Stimulated activated CD8-positive, alpha-beta memory T cell treated with anti-CD3 and anti-CD28 coated beads, Interleukin-15, amount 100 ng/mL, for 24 hours (primary cell): ENCODE data around the gene ABHD12.
"Not testable (repeated sequence)": the region's sequence is repeated elsewhere in the genome, so short reads cannot be mapped to it uniquely, and the experiment has no call there.

Experiments used
- DNase-seq: peaks from one replicate; pipeline ENCODE4 v3.0.0-alpha.2; 2020; ENCODE audit warnings: low read depth

Gene ABHD12

DNA sequence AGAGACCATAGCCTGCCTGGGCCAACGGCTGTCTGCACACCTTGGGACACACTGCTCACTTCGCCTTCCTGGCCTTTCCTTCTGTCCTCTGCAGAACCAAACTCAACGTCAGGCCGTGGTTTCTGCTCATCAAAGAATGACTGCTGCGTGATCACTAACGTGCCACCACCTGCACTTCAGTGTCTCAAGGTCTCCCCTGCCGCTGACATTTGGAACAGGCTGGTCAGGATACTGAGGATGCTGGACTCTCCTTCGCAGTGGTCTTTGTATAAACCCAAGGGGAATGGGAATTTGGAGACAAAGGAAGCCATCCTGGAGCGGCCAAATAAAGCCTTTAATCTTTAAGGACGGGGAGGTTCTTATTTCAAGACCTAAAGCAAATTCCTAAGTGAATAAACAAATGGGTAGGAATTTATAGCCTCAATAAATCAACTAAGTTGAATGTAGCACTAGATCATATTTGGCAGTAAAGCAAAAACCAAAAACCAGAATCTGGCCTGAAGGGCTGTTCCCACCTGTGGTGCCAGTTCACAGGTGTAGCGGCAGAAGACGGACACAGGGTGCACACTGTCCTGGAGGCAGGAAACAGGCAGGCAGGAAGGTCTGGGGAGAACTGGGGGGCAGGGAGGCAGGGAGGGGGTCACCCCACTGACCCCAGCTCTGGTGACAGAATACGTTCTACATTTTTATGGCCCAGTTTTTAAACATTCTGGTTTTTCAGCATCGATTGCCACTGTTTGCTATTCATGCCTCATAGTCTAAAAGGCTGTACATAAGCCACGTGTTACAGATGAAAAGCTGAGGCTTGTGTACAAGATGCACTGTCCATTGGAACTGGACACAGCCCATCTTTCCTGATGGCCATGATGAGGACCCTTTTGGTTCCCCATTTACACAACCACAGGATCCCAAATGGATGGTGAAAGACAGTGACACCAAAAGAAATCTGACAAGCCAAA is 36.6 kb downstream of the ABHD12 start:
- no peak for DNase-seq

DNA sequence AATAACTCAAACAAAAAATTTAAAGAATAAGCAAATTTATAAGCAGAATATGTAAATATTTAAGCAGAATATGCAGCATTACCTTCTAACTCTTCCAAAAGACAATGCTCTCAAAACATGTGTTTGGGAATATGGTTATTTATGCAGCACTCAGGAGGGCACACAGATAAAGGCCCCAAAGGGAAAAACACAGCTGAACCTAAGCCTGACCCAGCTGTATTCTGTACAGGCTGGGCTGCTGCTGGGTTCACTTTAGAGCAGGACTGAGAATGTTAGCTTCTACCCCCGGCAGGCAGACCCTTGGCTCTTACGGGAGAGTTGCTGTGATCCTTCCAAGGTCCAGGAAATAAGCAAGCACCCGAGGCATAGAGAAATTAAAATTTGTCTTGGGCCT is 37.3 kb downstream of the ABHD12 start:
- no peak for DNase-seq

DNA sequence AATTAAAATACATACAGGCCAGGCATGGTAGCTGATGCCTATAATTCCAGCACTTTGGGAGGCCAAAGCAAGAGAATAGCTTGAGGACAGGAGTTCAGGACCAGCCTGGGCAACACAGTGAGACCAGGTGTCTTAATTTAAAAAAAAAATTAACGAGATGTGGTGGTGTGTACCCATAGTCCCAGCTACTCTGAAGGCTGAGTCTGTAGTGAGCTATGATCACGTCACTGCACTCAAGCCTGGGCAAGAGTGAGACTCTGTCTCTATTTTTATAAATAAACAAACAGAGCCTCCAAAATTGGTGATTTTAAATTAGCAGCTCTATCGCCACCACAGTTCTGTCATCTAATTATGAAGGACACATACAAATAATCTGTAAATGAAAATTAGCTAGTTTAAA is 37.9 kb downstream of the ABHD12 start:
- DNase-seq, result no peak

DNA sequence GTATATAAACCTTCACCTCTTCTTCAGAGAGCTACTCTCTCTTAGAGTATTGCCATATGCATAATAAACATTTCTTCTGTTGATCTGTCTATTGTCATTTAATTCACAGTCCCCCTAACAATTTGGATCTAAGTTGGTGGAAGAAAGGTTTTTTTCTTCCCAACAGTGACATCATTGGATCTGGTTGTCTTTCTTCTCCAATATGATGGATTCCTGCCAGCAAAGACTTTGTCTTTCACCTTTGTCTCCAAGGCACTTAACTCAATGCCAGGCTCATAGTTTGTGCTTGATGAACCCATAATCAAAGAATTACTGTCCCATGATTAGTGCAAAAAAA is 39.6 kb downstream of the ABHD12 start:
- DNase-seq, result no peak

DNA sequence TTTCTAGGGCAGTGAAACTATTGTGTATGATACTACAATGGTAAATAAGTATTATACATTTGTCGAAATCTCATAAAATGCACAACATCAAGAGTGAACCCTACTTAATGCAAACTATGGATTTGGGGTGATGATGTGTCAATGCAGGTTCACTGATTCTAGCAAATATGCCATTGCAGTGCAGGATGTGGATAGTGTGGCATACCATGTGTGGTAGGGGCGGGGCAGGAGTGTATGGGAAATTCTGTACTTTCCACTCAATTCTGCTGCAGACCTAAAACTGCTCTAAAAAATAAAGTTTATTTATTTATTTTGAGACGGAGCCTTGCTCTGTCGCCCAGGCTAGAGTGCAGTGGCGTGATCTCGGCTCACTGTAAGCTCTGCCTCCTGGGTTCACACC is 44.3 kb downstream of the ABHD12 start:
- DNase-seq, result no peak

DNA sequence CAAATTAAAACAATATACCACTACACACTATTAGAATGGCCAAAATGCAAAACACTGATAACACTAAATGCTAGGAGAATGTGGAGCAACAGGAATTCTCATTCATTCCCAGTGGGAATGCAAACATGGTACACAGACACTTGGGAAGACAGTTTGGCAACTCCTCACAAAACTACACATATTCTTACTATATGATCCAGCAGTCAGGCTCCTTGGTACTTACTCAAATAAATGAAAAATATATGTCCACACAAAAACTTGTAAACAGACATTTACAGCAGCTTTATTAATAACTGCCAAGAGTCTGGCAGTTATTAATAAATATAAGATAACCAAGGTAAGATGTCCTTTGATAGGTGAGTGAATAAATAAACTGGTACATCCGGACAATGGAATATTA is 44.9 kb downstream of the ABHD12 start:
- no peak for DNase-seq

DNA sequence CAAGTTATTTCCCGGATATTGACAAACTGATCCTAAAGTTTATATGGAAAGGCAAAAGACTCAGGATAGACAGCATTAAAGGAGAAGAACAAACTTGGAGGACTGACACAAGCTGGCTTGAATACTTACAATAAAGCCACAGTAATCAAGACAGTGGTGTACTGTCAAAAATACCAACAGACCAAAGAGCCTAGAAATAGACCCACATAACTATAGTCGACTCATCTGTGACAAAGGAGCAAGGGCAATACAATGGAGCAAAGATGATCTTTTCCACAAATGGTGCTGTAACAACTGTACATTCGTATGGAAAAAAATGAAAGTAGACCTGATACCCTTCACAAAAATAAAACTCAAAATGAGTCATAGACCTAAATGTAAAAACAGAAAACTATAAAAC is 46.0 kb downstream of the ABHD12 start:
- no peak for DNase-seq

DNA sequence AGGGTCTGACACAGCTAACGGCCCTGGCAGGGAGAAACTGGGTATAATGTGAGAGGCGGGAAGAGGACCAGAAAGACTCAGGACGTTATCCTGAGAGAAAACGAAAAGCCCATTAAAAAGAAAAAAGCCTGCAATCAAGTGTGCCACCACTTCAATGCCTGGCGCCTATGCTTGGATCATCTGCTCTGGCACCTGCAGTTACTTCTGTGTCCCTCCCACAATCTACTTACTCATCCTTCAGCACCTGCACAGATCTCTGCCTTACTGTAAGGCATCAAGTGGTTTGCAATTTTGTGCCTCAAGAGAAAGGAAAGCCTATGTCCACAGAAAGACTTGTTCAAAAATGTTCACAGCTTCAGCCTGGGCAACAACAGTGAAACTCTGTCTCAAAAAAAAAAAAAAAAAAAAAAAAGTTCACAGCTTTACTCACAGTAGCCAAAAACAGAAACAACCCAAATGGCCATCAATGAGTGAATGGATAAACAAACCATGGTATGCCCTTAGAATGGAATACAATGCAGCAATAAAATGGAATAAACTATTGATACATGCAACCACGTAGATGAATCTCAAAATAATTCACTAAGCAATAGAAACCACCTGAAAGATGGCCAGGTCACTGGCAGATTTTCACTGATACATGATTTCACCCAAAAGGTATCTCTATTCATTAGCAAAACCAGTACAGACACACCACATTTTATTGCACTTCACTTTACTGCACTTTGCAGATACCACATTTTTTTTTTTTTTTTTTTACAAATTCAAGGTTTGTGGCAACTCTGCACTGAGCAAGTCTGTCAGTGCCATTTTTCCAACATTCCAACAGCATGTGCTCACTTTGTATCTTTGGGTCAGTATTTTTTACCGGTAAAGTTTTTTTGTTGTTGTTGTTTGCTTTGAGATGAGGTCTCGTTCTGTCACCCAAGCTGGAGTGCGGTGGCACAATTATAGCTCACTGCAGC is 48.6 kb downstream of the ABHD12 start:
- DNase-seq, result no peak

DNA sequence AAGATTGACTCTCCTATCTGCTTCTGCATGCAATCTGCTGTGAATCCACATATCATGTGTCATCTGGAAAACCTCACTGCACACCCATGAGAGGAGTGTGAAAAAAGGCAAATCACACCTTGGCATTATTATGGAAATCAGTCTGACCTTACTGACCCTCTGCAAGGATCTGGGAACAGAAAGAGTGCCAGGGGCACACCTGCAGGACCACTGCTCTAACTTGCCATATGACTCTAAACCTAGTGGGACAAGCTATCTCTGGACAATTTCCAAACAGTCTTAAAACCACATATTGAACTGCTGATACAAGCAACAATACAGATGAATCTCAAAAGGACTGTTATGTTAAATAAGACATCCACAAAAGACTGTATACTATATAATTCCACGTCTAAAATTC is 50.3 kb downstream of the ABHD12 start:
- DNase-seq, result no peak

DNA sequence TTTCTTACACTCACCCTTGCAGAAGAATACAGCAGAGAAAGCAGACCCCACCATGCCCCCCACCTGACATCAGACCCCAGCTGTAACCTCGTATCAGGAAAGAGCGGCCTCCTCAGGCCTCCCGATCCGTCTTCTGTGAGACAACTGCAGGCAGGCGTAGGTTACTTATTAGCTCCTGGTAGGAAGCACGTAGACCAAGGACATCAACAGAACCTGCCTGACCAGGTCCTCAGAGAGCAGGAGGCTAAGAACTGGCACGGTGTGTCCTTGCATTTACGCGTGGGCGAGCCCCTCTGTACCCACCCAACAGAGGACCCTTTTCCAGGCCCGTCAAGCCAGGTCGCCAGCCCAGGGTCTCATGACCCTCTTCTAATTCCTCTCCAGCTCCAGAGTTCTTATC is 51.0 kb downstream of the ABHD12 start:
- no peak for DNase-seq

DNA sequence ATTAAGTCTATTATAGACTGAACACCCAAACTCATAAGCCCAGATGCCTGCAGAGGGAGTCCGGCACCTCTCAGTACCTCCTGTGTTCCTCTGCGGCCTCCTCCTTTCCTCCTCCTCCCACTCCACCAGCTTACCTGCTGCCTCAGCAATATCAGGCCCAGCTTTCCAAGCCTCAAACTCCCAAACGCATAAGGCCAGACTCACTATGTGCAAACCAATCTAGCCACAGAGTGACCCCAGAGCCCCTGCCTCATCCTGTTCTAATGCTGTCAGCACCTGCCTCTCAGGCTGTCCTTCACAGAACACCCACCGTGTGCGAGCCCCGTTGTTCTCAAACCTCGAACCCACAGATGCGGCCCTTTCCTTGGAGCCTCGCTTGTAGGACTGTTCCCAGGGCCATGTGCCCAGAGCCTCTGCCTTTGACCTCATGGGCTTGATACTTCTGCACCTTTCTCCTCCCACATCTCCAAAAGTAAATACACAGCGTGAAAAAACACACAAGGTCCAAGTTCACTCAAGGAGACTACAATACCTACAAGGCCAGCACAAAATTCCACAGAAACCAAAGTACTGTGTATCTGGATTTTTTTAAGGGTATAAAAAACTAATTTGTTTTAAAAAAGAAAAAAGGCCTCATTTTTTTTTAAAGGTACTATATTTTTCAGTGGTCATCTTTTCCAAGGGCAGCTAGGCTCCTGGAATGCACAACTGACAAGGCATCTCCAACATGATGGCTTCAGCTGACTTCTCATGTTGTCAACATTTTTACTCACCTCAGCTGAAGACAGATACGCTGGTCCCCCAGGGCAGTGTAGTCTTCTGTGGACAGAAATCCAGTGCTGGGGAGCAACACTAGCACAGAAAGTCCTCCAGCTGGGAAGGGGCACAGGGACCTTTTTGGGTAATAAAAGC is 52.3 kb downstream of the ABHD12 start:
- no peak for DNase-seq

DNA sequence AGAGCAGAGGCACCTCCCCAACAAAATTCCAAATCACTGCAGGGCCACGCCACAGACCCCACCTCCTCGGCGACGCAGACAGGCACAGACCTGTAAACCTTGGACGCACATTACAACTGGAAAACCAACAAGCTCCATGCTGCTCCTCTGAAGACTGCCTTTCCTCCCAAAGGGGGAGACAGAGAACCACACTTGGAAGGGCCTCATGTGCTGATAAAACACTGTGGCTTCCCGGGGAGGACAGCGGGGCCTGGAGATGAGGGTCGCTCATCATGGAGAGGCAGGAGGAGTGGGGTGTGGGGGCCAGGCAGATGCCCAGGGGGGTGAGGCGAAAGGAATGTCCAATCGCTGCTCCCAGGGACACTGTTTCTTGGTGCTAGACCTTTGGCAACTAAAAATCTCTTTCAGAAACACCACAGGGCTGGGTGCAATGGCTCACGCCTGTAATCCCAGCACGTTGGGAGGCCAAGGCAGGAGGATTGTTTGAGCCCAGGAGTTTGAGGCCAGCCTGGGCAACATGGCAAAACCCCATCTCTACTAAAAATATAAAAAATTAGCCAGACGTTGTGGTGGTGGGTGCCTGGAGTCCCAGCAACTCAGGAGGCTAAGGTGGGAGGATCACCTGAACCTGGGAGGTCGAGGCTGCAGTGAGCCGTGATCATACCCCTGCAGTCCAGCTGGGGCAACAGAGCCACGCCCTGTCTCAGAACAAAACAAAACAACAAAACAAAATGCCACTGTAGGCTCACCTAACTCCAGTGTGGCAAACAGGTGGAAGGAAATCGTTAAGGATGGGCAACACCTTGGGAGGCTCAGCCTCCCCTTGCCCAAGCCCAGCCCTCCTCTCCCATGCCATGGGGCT is 53.8 kb downstream of the ABHD12 start:
- DNase-seq, result no peak

DNA sequence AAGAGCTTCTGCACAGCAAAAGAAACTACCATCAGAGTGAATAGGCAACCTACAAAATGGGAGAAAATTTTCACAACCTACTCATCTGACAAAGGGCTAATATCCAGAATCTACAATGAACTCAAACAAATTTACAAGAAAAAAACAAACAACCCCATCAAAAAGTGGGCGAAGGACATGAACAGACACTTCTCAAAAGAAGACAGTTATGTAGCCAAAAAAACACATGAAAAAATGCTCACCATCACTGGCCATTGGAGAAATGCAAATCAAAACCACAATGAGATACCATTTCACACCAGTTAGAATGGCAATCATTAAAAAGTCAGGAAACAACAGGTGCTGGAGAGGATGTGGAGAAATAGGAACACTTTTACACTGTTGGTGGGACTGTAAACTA is 55.7 kb downstream of the ABHD12 start:
- DNase-seq, result not testable (repeated sequence)

DNA sequence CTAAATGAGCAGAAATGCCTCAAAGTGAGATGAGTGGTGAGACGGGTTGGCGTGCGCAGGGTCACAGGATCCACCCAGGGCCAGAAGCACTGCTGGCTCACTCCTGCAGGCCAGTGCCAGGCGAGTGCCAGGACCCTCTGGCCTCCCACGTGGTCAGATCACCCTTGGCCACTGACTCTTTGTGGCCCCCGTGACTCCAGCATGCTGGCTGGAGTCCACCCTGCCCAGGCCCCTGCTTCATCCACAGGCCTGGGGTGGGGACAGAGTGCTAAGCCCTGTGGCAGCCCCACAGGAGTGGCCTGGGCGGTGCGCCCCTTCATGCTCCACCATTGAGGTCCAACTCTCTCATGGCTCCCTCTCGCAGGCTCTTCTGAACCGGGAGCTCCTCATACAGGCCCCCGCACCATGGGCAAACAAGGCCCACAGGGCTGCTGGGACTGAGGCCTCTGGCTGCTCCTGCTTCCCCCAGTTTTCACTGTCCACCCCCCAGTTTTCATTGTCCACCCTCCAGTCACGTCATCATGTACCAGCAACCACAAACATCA is 61.6 kb downstream of the ABHD12 start:
- DNase-seq, result no peak

DNA sequence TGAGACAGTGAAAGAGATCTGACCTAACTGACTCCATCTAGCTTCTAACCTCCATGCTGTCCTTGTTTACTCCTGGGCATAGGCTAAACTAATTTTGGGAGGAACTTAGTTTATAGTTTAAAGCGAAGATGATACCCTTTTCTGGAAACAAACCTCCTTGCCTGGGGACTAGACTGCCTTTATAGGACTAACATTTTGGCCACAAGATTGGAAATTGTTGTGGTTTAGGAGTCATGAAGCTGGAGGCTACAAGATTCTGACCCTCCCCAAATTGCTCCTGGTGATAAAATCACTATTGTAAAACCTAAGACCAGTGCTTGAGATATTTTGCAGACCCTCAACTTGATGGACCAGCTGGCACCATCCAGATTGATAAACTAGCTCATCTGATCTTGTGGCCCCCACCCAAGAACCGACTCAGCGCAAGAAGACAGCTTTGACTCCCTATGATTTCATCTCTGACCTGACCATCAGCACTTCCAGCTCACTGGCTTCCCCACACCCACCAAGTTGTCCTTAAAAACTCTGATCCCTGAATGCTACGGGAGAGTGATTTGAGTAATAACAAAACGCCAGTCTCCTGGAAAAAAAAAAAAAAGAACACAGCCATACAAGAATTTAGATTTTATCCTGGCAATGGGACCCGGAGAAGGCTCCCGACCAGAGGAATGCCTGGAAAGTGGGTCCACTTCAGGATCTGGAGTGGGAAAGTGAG is 63.0 kb downstream of the ABHD12 start:
- DNase-seq, result no peak

DNA sequence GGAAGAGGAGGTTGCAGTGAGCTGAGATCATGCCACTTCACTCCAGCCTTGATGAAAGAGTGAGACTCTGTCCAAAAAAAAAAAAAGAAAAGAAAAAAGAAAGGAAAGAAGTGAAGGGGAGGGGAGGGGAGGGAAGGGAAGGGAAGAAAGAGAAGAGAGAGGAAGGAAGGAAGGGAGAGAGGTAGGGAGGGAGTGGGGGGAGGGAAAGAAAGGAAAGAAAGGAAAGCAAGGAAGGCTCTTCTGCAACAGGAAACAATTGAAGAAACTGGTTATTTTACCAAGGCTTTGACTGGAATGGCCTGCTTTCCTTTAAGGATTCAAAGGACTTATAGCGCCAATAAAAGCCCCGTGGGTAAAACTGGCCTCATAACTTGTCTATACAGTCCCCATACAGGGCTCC is 64.6 kb downstream of the ABHD12 start:
- no peak for DNase-seq

DNA sequence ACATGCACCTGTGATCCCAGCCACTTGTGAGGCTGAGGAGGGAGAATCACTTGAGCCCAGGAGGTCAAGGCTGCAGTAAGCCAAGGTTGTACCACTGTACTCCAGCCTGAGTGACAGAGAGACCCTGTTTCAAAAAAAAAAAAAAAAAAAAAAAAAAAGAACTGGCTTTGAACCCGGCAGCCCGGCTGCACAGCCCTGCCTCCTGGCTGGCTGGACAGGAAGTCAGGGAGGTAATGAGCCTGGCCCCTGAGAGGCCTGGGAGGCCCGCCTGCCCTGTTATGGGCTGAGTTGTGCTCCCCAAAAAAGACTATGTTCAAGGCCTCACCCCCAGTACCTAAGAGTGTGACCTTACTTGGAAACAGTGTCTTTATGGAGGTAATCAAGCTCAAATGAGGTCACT is 65.6 kb downstream of the ABHD12 start:
- DNase-seq, result no peak

DNA sequence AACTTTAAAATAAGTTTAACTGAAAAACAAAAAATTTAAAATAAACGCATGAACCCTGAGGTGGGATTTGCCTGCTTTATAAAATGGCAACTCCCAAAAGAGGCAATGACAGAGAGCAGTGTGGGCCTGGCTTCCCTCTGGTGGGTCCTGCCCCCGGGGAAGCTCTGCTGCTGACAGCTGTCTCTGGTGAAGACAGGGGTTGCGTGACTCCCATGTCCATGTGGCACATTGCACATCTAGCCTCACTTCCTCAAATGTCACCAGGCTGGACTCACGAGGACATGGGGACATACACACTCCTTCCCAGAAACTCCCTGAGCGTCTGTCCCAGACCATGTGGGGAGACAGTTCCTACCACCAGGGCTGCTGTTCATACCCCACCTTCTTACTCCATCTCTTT is 66.2 kb downstream of the ABHD12 start:
- DNase-seq, result no peak

DNA sequence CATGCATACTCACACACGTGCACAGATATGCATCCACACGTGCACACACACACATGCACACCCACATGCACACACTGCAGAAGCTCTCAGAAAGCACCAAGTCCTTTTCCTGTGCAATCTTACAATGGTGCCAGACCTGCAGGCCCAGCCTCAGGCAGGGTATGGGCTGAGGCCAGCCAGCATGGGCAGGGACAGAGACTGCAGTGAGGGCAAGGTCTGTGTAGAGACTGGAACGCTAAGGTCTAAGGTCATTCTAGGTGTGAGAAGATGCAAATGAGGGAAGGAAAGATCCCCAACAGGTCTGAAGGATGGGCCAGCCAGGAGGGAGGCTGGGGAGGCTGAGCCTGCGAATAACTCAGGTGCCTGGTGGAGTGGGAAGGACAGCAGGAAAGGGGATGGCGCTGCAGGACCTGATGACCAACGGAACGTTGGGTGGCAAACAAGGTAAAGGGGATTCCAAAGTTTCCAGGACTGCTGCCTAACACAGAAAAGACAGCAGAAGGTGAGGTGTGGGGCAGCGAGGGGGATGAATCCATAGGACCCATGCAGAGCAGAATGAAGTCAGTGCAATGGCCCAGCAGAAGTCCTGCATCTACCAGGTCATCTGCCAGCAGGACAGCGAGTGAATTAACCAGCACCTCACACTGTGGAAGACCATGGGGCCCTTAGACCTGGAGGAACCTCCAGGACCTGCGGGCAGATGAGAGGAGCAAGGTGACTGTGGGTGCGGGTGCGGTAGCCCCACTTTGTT is 67.0 kb downstream of the ABHD12 start:
- no peak for DNase-seq
